HEK293 (cell line): ENCODE data around the gene POP7.

Experiments used
- GLI4 ChIP-seq: fragments of 450-650 bp; formaldehyde crosslinking; IDR thresholded peaks from 2 replicates; pipeline ENCODE4 v1.5.1; 2016; ENCODE audit warnings: missing biosample characterization, missing genetic modification characterization
- GLIS2 ChIP-seq: fragments of 450-650 bp; formaldehyde crosslinking; IDR thresholded peaks from 2 replicates; pipeline ENCODE4 v1.5.1; 2016; ENCODE audit warnings: missing biosample characterization, missing genetic modification characterization
- INSM2 ChIP-seq: fragments of 450-650 bp; formaldehyde crosslinking; IDR thresholded peaks from 2 replicates; pipeline ENCODE4 v1.5.1; 2016; ENCODE audit warnings: missing biosample characterization, missing genetic modification characterization
- KLF8 ChIP-seq: fragments of 450-650 bp; formaldehyde crosslinking; IDR thresholded peaks from 2 replicates; pipeline ENCODE4 v1.5.1; 2016; ENCODE audit warnings: missing biosample characterization, missing genetic modification characterization
- PRDM2 ChIP-seq: fragments of 450-650 bp; formaldehyde crosslinking; IDR thresholded peaks from 2 replicates; pipeline ENCODE4 v1.5.1; 2016; ENCODE audit warnings: missing biosample characterization, missing genetic modification characterization, borderline replicate concordance
- TSHZ1 ChIP-seq: fragments of 450-650 bp; formaldehyde crosslinking; IDR thresholded peaks from 2 replicates; pipeline ENCODE4 v1.5.1; 2016; ENCODE audit warnings: missing biosample characterization, missing genetic modification characterization, borderline replicate concordance
- ZNF280D ChIP-seq: fragments of 450-650 bp; formaldehyde crosslinking; IDR thresholded peaks from 2 replicates; pipeline ENCODE4 v1.5.1; 2016; ENCODE audit warnings: missing biosample characterization, missing genetic modification characterization
- ZNF394 ChIP-seq: fragments of 450-650 bp; formaldehyde crosslinking; IDR thresholded peaks from 2 replicates; pipeline ENCODE4 v1.5.1; 2016; ENCODE audit warnings: missing biosample characterization, missing genetic modification characterization, mild to moderate bottlenecking, moderate library complexity, borderline replicate concordance
- ZNF629 ChIP-seq: fragments of 450-650 bp; formaldehyde crosslinking; IDR thresholded peaks from 2 replicates; pipeline ENCODE4 v1.5.1; 2017; ENCODE audit warnings: missing biosample characterization, missing genetic modification characterization
- ZNF830 ChIP-seq: fragments of 450-650 bp; IDR thresholded peaks from 2 replicates; pipeline ENCODE4 v1.5.0; 2018; ENCODE audit warnings: missing biosample characterization, missing genetic modification characterization, low read depth, mild to moderate bottlenecking, moderate library complexity
- ZNF843 ChIP-seq: fragments of 450-650 bp; formaldehyde crosslinking; IDR thresholded peaks from 2 replicates; pipeline ENCODE4 v1.5.1; 2016; ENCODE audit warnings: missing biosample characterization, missing genetic modification characterization
- TF ChIP-seq, protein P1 (sequence below): fragments of 450-650 bp; formaldehyde crosslinking; IDR thresholded peaks from 2 replicates; pipeline ENCODE4 v1.5.1; 2017; ENCODE audit warnings: missing biosample characterization, missing genetic modification characterization
- TF ChIP-seq, protein P2 (sequence below): fragments of 450-650 bp; formaldehyde crosslinking; IDR thresholded peaks from 2 replicates; pipeline ENCODE4 v1.5.1; 2017; ENCODE audit warnings: missing biosample characterization, missing genetic modification characterization

Gene POP7

DNA sequence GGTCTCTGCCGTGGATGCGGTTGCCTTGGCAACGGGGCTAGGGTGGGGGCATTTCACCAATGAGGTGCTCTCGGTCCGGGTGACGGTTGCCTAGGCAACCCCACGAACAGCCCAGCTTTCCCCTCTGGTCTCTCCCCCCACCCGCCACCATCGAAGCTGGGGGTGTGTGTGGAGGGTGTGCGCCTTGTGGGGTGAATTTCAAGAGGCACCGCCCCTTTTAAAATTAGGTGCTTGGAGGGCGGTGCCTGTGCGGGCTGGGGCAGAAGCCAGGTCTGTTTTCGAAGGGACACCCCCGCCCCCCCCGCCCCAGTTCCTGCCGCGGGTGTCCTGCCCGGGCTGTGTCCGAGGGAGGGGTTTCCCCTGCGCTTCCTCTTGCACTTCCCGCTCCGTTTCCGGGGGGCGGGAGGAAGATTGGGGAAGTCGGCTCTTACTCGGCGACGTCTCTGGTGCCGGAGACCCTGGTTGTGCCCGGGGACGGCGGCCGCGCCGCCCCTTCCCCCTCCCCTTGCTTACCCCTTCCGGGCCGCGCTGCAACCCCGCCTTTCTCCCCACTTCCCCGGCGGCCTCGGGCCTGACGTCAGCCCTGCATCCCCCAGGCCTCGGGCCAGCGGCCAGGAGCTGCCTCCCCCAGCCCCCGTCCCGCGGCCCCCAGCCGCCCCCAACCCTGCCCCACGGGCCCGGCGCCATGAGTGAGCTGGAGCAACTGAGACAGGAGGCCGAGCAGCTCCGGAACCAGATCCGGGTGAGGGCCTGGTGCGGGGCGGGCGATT lies 30.2 kb upstream of the POP7 start (continued):
- no peak for TF ChIP-seq ZNF280D
- no peak for TF ChIP-seq INSM2 (tag by site-specific recombination)
- peak; percentile 13; the same call in 1 of the 2 replicates for TF ChIP-seq ZNF394 (tag by site-specific recombination)
- TF ChIP-seq, protein P1, sequence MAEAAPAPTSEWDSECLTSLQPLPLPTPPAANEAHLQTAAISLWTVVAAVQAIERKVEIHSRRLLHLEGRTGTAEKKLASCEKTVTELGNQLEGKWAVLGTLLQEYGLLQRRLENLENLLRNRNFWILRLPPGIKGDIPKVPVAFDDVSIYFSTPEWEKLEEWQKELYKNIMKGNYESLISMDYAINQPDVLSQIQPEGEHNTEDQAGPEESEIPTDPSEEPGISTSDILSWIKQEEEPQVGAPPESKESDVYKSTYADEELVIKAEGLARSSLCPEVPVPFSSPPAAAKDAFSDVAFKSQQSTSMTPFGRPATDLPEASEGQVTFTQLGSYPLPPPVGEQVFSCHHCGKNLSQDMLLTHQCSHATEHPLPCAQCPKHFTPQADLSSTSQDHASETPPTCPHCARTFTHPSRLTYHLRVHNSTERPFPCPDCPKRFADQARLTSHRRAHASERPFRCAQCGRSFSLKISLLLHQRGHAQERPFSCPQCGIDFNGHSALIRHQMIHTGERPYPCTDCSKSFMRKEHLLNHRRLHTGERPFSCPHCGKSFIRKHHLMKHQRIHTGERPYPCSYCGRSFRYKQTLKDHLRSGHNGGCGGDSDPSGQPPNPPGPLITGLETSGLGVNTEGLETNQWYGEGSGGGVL (tag by site-specific recombination) = peak; percentile 73
- peak; percentile 83 for TF ChIP-seq GLIS2 (tag by site-specific recombination)
- TF ChIP-seq PRDM2 (tag by site-specific recombination) = no peak
- no peak for TF ChIP-seq TSHZ1 (tag by site-specific recombination)
- no peak for TF ChIP-seq GLI4 (tag by site-specific recombination)
- peak; percentile 44 for TF ChIP-seq ZNF629
- TF ChIP-seq KLF8 (tag by site-specific recombination) = peak; percentile 91
- TF ChIP-seq, protein P2, sequence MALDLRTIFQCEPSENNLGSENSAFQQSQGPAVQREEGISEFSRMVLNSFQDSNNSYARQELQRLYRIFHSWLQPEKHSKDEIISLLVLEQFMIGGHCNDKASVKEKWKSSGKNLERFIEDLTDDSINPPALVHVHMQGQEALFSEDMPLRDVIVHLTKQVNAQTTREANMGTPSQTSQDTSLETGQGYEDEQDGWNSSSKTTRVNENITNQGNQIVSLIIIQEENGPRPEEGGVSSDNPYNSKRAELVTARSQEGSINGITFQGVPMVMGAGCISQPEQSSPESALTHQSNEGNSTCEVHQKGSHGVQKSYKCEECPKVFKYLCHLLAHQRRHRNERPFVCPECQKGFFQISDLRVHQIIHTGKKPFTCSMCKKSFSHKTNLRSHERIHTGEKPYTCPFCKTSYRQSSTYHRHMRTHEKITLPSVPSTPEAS = no peak
- no peak for TF ChIP-seq ZNF843 (tag by site-specific recombination)
- no peak for TF ChIP-seq ZNF830 (tag by site-specific recombination)
